ENCODE data around the gene EHD1.

Gene EHD1

GRCh38 chr11:64911689-64912088 is 33.3 kb upstream of the EHD1 start:
- in situ Hi-C loops (cut with HindIII; ENCODE audit: low pct_ligation_motif_present, low pct_unique_long_range_greater_than_20kb, low sequenced_read_pairs) = no loop called here
- DNase-seq = no peak

- in situ Hi-C loops (cut with HindIII; ENCODE audit: low pct_ligation_motif_present, low pct_unique_long_range_greater_than_20kb, low sequenced_read_pairs) = no loop called here
- DNase-seq = no peak
These were observed 32.7 kb upstream of the EHD1 start for GRCh38 chr11:64911142-64911541.

- DNase-seq = no peak
- in situ Hi-C loops (cut with HindIII; ENCODE audit: low pct_ligation_motif_present, low pct_unique_long_range_greater_than_20kb, low sequenced_read_pairs) = no loop called here
These were observed 32.2 kb upstream of the EHD1 start for GRCh38 chr11:64910451-64911093.

GRCh38 chr11:64909653-64910343 is 31.4 kb upstream of the EHD1 start:
- in situ Hi-C loops (cut with HindIII; ENCODE audit: low pct_ligation_motif_present, low pct_unique_long_range_greater_than_20kb, low sequenced_read_pairs) = no loop called here
- no peak for DNase-seq

GRCh38 chr11:64908766-64909165 is 30.3 kb upstream of the EHD1 start:
- DNase-seq = no peak
- in situ Hi-C loops (cut with HindIII; ENCODE audit: low pct_ligation_motif_present, low pct_unique_long_range_greater_than_20kb, low sequenced_read_pairs) = no loop called here

- in situ Hi-C loops (cut with HindIII; ENCODE audit: low pct_ligation_motif_present, low pct_unique_long_range_greater_than_20kb, low sequenced_read_pairs) = no loop called here
- DNase-seq = no peak
These were observed 27.9 kb upstream of the EHD1 start for GRCh38 chr11:64906314-64906635.

- no peak for DNase-seq
- in situ Hi-C loops (cut with HindIII; ENCODE audit: low pct_ligation_motif_present, low pct_unique_long_range_greater_than_20kb, low sequenced_read_pairs) = no loop called here
These were observed 27.3 kb upstream of the EHD1 start for GRCh38 chr11:64905516-64906313.

GRCh38 chr11:64903291-64903833 is 24.9 kb upstream of the EHD1 start:
- in situ Hi-C loops (cut with HindIII; ENCODE audit: low pct_ligation_motif_present, low pct_unique_long_range_greater_than_20kb, low sequenced_read_pairs) = no loop called here
- no peak for DNase-seq

- no peak for DNase-seq
- in situ Hi-C loops (cut with HindIII; ENCODE audit: low pct_ligation_motif_present, low pct_unique_long_range_greater_than_20kb, low sequenced_read_pairs) = no loop called here
These were observed 23.9 kb upstream of the EHD1 start for GRCh38 chr11:64902102-64902900.

GRCh38 chr11:64900774-64901173 is 22.4 kb upstream of the EHD1 start:
- DNase-seq = no peak
- in situ Hi-C loops (cut with HindIII; ENCODE audit: low pct_ligation_motif_present, low pct_unique_long_range_greater_than_20kb, low sequenced_read_pairs) = no loop called here

- in situ Hi-C loops (cut with HindIII; ENCODE audit: low pct_ligation_motif_present, low pct_unique_long_range_greater_than_20kb, low sequenced_read_pairs) = no loop called here
- DNase-seq = no peak
These were observed 21.9 kb upstream of the EHD1 start for GRCh38 chr11:64900263-64900678.

GRCh38 chr11:64898541-64898940 is 20.1 kb upstream of the EHD1 start:
- no peak for DNase-seq
- in situ Hi-C loops (cut with HindIII; ENCODE audit: low pct_ligation_motif_present, low pct_unique_long_range_greater_than_20kb, low sequenced_read_pairs) = no loop called here

- in situ Hi-C loops (cut with HindIII; ENCODE audit: low pct_ligation_motif_present, low pct_unique_long_range_greater_than_20kb, low sequenced_read_pairs) = no loop called here
- no peak for DNase-seq
These were observed 19.6 kb upstream of the EHD1 start for GRCh38 chr11:64898076-64898445.

GRCh38 chr11:64897381-64898075 is 19.1 kb upstream of the EHD1 start:
- in situ Hi-C loops (cut with HindIII; ENCODE audit: low pct_ligation_motif_present, low pct_unique_long_range_greater_than_20kb, low sequenced_read_pairs) = no loop called here

GRCh38 chr11:64896448-64897022 is 18.1 kb upstream of the EHD1 start:
- in situ Hi-C loops (cut with HindIII; ENCODE audit: low pct_ligation_motif_present, low pct_unique_long_range_greater_than_20kb, low sequenced_read_pairs) = no loop called here
- DNase-seq = no peak

More at GRCh38 chr11:64897381-64898075, 19.1 kb upstream of the EHD1 start:
- no peak for DNase-seq

- in situ Hi-C loops (cut with HindIII; ENCODE audit: low pct_ligation_motif_present, low pct_unique_long_range_greater_than_20kb, low sequenced_read_pairs) = loop anchor here (5.0 kb wide), 1 partner anchor 43 kb away; no protein-coding TSS in a partner anchor
- DNase-seq = no peak
These were observed 16.5 kb upstream of the EHD1 start for GRCh38 chr11:64894812-64895452.

GRCh38 chr11:64894070-64894811 is 15.8 kb upstream of the EHD1 start:
- in situ Hi-C loops (cut with HindIII; ENCODE audit: low pct_ligation_motif_present, low pct_unique_long_range_greater_than_20kb, low sequenced_read_pairs) = loop anchor here (5.0 kb wide), 1 partner anchor 42 kb away; no protein-coding TSS in a partner anchor
- DNase-seq = peak; percentile 65

All from ACHN (cell line).